H1 (cell line): ENCODE results near the gene MAPKAP1. TPM values are rescaled to one million over a fixed set of nuclear protein-coding genes. Genes with fewer than 3 reads are reported as not detected.

Experiments
- CTCF ChIA-PET: fragments of 300-600 bp; sonication (Branson Sonifier 250); formaldehyde crosslinking; loops from one replicate; lab custom pipeline; 2021; ENCODE audit not compliant: partially characterized antibody; lab: Charles Lee
- POLR2A ChIA-PET: fragments of 300-600 bp; sonication (Branson Sonifier 250); formaldehyde crosslinking; loops from one replicate; lab custom pipeline; 2021; ENCODE audit warnings: inconsistent platforms; ENCODE audit not compliant: partially characterized antibody; lab: Charles Lee
- DNase-seq, 2 experiments: peaks; one replicate each; pipeline versions ENCODE4 v3.0.0 to v3.0.0-alpha.2; 2010 to 2022; ENCODE audit warnings: low spot score in 2 of 2, low read depth in 1 of 2, mixed read lengths in 1 of 2
- FAIRE-seq: peaks from 2 replicates; lab custom pipeline; 2011; peaks lifted over from hg19 to GRCh38; lab: Jason Lieb, UNC
- H2AFZ ChIP-seq: 2 replicates; pipeline ENCODE4 v1.8.1; 2012; ENCODE audit warnings: low read length, inconsistent platforms
- H2AK5ac ChIP-seq: 2 replicates; pipeline ENCODE4 v1.6.1; 2013; ENCODE audit warnings: low read depth, low read length
- H2BK120ac ChIP-seq: replicated peaks from 2 replicates; pipeline ENCODE3; 2013; ENCODE audit warnings: low read depth, low read length, inconsistent platforms
- H2BK12ac ChIP-seq: 2 replicates; pipeline ENCODE4 v1.6.1; 2013; ENCODE audit warnings: low read depth, low read length
- H2BK15ac ChIP-seq: 2 replicates; pipeline ENCODE4 v1.6.1; 2013; ENCODE audit warnings: low read length
- H2BK20ac ChIP-seq: 2 replicates; pipeline ENCODE4 v1.6.1; 2013; ENCODE audit warnings: low read length
- H2BK5ac ChIP-seq: 2 replicates; pipeline ENCODE4 v1.6.1; 2013; ENCODE audit warnings: low read depth, low read length
- H3K14ac ChIP-seq: 2 replicates; pipeline ENCODE4 v1.6.1; 2013; ENCODE audit warnings: inconsistent platforms; ENCODE audit not compliant: insufficient read length
- H3K18ac ChIP-seq: 2 replicates; pipeline ENCODE4 v1.6.1; 2013; ENCODE audit warnings: low read length; ENCODE audit errors: extremely low read depth
- H3K23ac ChIP-seq: 2 replicates; pipeline ENCODE4 v1.6.1; 2013; ENCODE audit warnings: inconsistent platforms; ENCODE audit not compliant: insufficient read length
- H3K23me2 ChIP-seq: 2 replicates; pipeline ENCODE4 v1.6.1; 2013; ENCODE audit warnings: low read depth, low read length
- H3K27ac ChIP-seq: 2 replicates; pipeline ENCODE4 v1.6.1; 2011; ENCODE audit warnings: low read depth, low read length, inconsistent platforms
- H3K27me3 ChIP-seq, 4 experiments: replicated peaks in 1 of 4; 1 replicate in 1 of 4; 2 replicates in 3 of 4; pipeline versions ENCODE4 v1.6.1 to v1.8.1; 2011 to 2013; ENCODE audit warnings: low read length in 3 of 4, mild to moderate bottlenecking in 3 of 4, inconsistent platforms in 2 of 4, mixed read lengths in 2 of 4, moderate library complexity in 1 of 4; ENCODE audit not compliant: control insufficient read depth in 3 of 4, insufficient read depth in 3 of 4; ENCODE audit errors: extremely low read depth in 1 of 4
- H3K36me3 ChIP-seq, 4 experiments: 2 replicates each; pipeline versions ENCODE4 v1.6.1 to v1.8.1; 2011 to 2013; ENCODE audit warnings: mild to moderate bottlenecking in 4 of 4, low read length in 3 of 4, moderate library complexity in 2 of 4, control low read depth in 1 of 4, inconsistent platforms in 1 of 4; ENCODE audit not compliant: insufficient read depth in 4 of 4, control insufficient read depth in 2 of 4
- H3K4ac ChIP-seq: replicated peaks from 2 replicates; pipeline ENCODE3; 2013; ENCODE audit warnings: low read length, low read depth, mixed read lengths, inconsistent platforms; ENCODE audit not compliant: insufficient read length
- H3K4me1 ChIP-seq, 4 experiments: replicated peaks in 1 of 4; 1 replicate in 1 of 4; 2 replicates in 3 of 4; pipeline versions ENCODE4 v1.6.1 to v1.8.1; 2011 to 2013; ENCODE audit warnings: low read length in 3 of 4, inconsistent platforms in 2 of 4, mixed read lengths in 1 of 4; ENCODE audit not compliant: insufficient read depth in 4 of 4, control insufficient read depth in 3 of 4
- H3K4me2 ChIP-seq, 2 experiments: 2 replicates each; pipeline versions ENCODE4 v1.6.1 to v1.8.1; 2011 to 2013; ENCODE audit warnings: low read depth in 2 of 2, low read length in 2 of 2, control low read depth in 1 of 2, inconsistent platforms in 1 of 2, mild to moderate bottlenecking in 1 of 2; ENCODE audit not compliant: insufficient read depth in 1 of 2
- H3K4me3 ChIP-seq, 4 experiments: fragments of 200-600, 300-600 bp in 1 of 4; sonication (generic), shearing (Covaris generic), sonication (Bioruptor Twin) in 1 of 4; 2 replicates each; pipeline versions ENCODE4 v1.5.1 to v1.8.1; 2011 to 2016; ENCODE audit warnings: low read length in 4 of 4, low read depth in 3 of 4, control low read depth in 2 of 4, inconsistent platforms in 2 of 4, mild to moderate bottlenecking in 2 of 4, mixed read lengths in 1 of 4, moderate library complexity in 1 of 4; ENCODE audit not compliant: insufficient read depth in 2 of 4; ENCODE audit errors: extremely low read depth in 1 of 4
- H3K56ac ChIP-seq: replicated peaks from 2 replicates; pipeline ENCODE3; 2013; ENCODE audit warnings: low read depth, mild to moderate bottlenecking, mixed read lengths, low read length, inconsistent platforms; ENCODE audit not compliant: insufficient read length
- H3K79me1 ChIP-seq: 2 replicates; pipeline ENCODE4 v1.6.1; 2013; ENCODE audit warnings: low read depth, low read length, control low read depth
- H3K79me2 ChIP-seq, 2 experiments: 2 replicates each; pipeline versions ENCODE4 v1.6.1 to v1.8.1; 2012 to 2013; ENCODE audit warnings: low read length in 2 of 2, mild to moderate bottlenecking in 2 of 2, inconsistent platforms in 1 of 2; ENCODE audit not compliant: insufficient read depth in 2 of 2, control insufficient read depth in 1 of 2
- H3K9ac ChIP-seq, 4 experiments: replicated peaks in 1 of 4; 1 replicate in 1 of 4; 2 replicates in 3 of 4; pipeline versions ENCODE4 v1.6.1 to v1.8.1; 2011 to 2013; ENCODE audit warnings: low read depth in 3 of 4, low read length in 3 of 4, control low read depth in 2 of 4, mild to moderate bottlenecking in 2 of 4, moderate library complexity in 2 of 4, inconsistent platforms in 1 of 4; ENCODE audit errors: extremely low read depth in 1 of 4
- H3K9me3 ChIP-seq, 2 experiments: 2 replicates each; pipeline versions ENCODE4 v1.6.1 to v1.8.1; 2012 to 2013; ENCODE audit warnings: mild to moderate bottlenecking in 2 of 2, moderate library complexity in 2 of 2, control low read depth in 1 of 2, inconsistent platforms in 1 of 2, low read depth in 1 of 2, low read length in 1 of 2, mixed read lengths in 1 of 2; ENCODE audit not compliant: insufficient read depth in 2 of 2
- H4K20me1 ChIP-seq, 2 experiments: replicated peaks in 1 of 2; 2 replicates each; pipeline versions ENCODE3 to v1.8.1; 2011 to 2013; ENCODE audit warnings: inconsistent platforms in 2 of 2, low read length in 2 of 2, mild to moderate bottlenecking in 1 of 2; ENCODE audit not compliant: insufficient read depth in 2 of 2, control insufficient read depth in 1 of 2
- H4K5ac ChIP-seq: 2 replicates; pipeline ENCODE4 v1.6.1; 2013; ENCODE audit warnings: low read length, low read depth, mixed read lengths, inconsistent platforms; ENCODE audit not compliant: insufficient read length
- H4K8ac ChIP-seq: 2 replicates; pipeline ENCODE4 v1.8.0; 2013; ENCODE audit warnings: mild to moderate bottlenecking, moderate library complexity, low read length, inconsistent platforms; ENCODE audit not compliant: insufficient read depth; ENCODE audit errors: extremely low read depth
- H4K91ac ChIP-seq: replicated peaks from 2 replicates; pipeline ENCODE3; 2013; ENCODE audit warnings: low read length, mixed read lengths, inconsistent platforms; ENCODE audit not compliant: insufficient read length
- ATF2 ChIP-seq: IDR thresholded peaks from 2 replicates; pipeline ENCODE4 v1.6.1; 2012; ENCODE audit warnings: low read length, inconsistent platforms
- BCL11A ChIP-seq, 2 experiments: IDR thresholded peaks; one replicate each; pipeline ENCODE4 v1.6.1; 2011; ENCODE audit warnings: low read depth in 2 of 2, low read length in 2 of 2, mild to moderate bottlenecking in 2 of 2
- CEBPB ChIP-seq: IDR thresholded peaks from 2 replicates; pipeline ENCODE4 v1.6.1; 2012; ENCODE audit warnings: low read depth, low read length
- CTBP2 ChIP-seq: IDR thresholded peaks from 2 replicates; pipeline ENCODE4 v1.7.0; 2011; ENCODE audit warnings: borderline replicate concordance, mild to moderate bottlenecking, moderate library complexity, mixed read lengths, low read length; ENCODE audit not compliant: insufficient read depth, insufficient read length
- GABPA ChIP-seq: IDR thresholded peaks from 2 replicates; pipeline ENCODE4 v1.6.1; 2011; ENCODE audit warnings: mild to moderate bottlenecking, low read length, moderate library complexity, borderline replicate concordance; ENCODE audit not compliant: insufficient read depth
- RXRA ChIP-seq: IDR thresholded peaks from 2 replicates; pipeline ENCODE4 v1.6.1; 2011; ENCODE audit warnings: low read depth, mild to moderate bottlenecking, low read length, moderate library complexity; ENCODE audit not compliant: insufficient read depth
- SAP30 ChIP-seq: fragments of 300-600 bp; sonication (generic); IDR thresholded peaks from 2 replicates; pipeline ENCODE4 v1.7.1; 2012; ENCODE audit warnings: low read length, moderate library complexity, mild to moderate bottlenecking, inconsistent platforms; ENCODE audit not compliant: insufficient read depth, insufficient replicate concordance
- SP4 ChIP-seq: IDR thresholded peaks from 2 replicates; pipeline ENCODE4 v1.6.1; 2012; ENCODE audit warnings: low read length, inconsistent platforms
- SUZ12 ChIP-seq: fragments of 200-600 bp; sonication (generic); IDR thresholded peaks from 2 replicates; pipeline ENCODE4 v1.6.1; 2012; ENCODE audit warnings: mild to moderate bottlenecking, inconsistent platforms, low read length, moderate library complexity, mixed read lengths
- TAF7 ChIP-seq: optimal IDR thresholded peaks from 2 replicates; pipeline ENCODE3; 2011; ENCODE audit warnings: low read depth, mild to moderate bottlenecking, inconsistent platforms, low read length, moderate library complexity, borderline replicate concordance
- TCF12 ChIP-seq: IDR thresholded peaks from 2 replicates; pipeline ENCODE4 v1.6.1; 2011; ENCODE audit warnings: low read depth, mild to moderate bottlenecking, low read length
- YY1 ChIP-seq: IDR thresholded peaks from 2 replicates; pipeline ENCODE4 v1.6.1; 2011; ENCODE audit warnings: low read depth, mild to moderate bottlenecking, low read length
- WGBS, 2 experiments: shearing (Covaris generic) in 1 of 2; methylation state at CpG; one replicate each; pipeline versions ENCODE4 v1.1.6 to v1.1.7; 2013 to 2015; ENCODE audit warnings: low lambda C conversion rate in 2 of 2, mixed read lengths in 2 of 2, inconsistent platforms in 1 of 2, low coverage in 1 of 2, missing lambda C conversion rate in 1 of 2; ENCODE audit not compliant: insufficient replicate concordance in 2 of 2, insufficient coverage in 1 of 2, insufficient read length in 1 of 2; ENCODE audit errors: extremely low coverage in 1 of 2, missing lambda C conversion rate in 1 of 2; 5-methylcytosine and 5-hydroxymethylcytosine counted together
- polyA plus RNA-seq, 7 experiments: library from polyadenylated mRNA; depleted of rRNA in 3 of 7; stranded (reverse) in 5 of 7; unstranded in 2 of 7; fragments of >200 nt in 5 of 7; fragments of 200-250 nt in 2 of 7; gene quantifications; 1 replicate in 5 of 7; 2 replicates in 1 of 7; 4 replicates in 1 of 7; pipeline versions ENCODE4 v1.2.1 to v1.2.3, GENCODE V29; 2011 to 2013; ENCODE audit warnings: missing spikeins in 2 of 7, mixed read lengths in 2 of 7
- total RNA-seq: library from RNA; stranded (reverse); fragmentation: NEBNext Ultra II Directional; extraction: Animal tissue kit (Norgen Biotek cat#: 25700); gene quantifications from 2 replicates; pipeline ENCODE4 v1.2.1, GENCODE V29; 2021

The MAPKAP1 gene
- total and polyA plus RNA-seq, 2 of the 8 experiments (the other 6 are each of a cell fraction or from before 2014, with no cell fraction given), result 79.2 to 140 TPM

GRCh38 chr9:125611121-125611765 is 95.8 kb downstream of the MAPKAP1 start:
- Histone ChIP-seq H3K9me3 (no peaks in the 10 kb centered on the region), H3K79me1 (peaks cover 3% of the 10 kb centered on the region; the same call in 1 of the 2 replicates), H3K18ac (no peak overlapping the region), H2BK12ac (no peak overlapping the region), H2BK15ac (no peak overlapping the region), H3K4ac (no peak overlapping the region), H3K23ac (no peak overlapping the region), H3K4me3 (no peak overlapping the region), H3K27me3 (no peaks in the 10 kb centered on the region), H2AK5ac (no peak overlapping the region), H3K56ac (no peak overlapping the region), H4K8ac (no peak overlapping the region), H3K9ac (no peak overlapping the region), H3K79me2 (peaks cover 0 to 49% of the 10 kb centered on the region in 2 experiments), H4K91ac (no peak overlapping the region), H2AFZ (no peak overlapping the region), H3K4me2 (no peak overlapping the region), H3K23me2 (no peaks in the 10 kb centered on the region), H2BK120ac (no peak overlapping the region), H4K5ac (no peak overlapping the region), H3K4me1 (peaks cover 0 to 8% (median 3%) of the 10 kb centered on the region in 4 experiments; a peak in 3 of 7 replicates), H3K27ac (no peak overlapping the region), H3K36me3 (no peaks in the 10 kb centered on the region), H2BK5ac (no peak overlapping the region), H4K20me1 (no peaks in the 10 kb centered on the region), H3K14ac (no peak overlapping the region), H2BK20ac (no peak overlapping the region)
- no peak for DNase-seq
- FAIRE-seq, result no peak
- POLR2A ChIA-PET, result no interaction called here
- CTCF ChIA-PET, result no interaction called here
- WGBS, 2 experiments, result 83% methylated on average over 2 of the region's 2 CpGs; no CpG with 5 or more reads in 1 of the 2 experiments
- TF ChIP-seq CTBP2 (no peak), BCL11A (IDR thresholded peaks at IDR 0.05; ENCODE audit: low read depth in 2 of 2, low read length in 2 of 2) (no peak), CEBPB (no peak), RXRA (no peak), GABPA (no peak), YY1 (no peak), SP4 (no peak), ATF2 (no peak), SUZ12 (no peak), SAP30 (no peak), TAF7 (no peak), TCF12 (no peak)
